Measurements from ENCODE around the gene DGKZ.

DNA sequence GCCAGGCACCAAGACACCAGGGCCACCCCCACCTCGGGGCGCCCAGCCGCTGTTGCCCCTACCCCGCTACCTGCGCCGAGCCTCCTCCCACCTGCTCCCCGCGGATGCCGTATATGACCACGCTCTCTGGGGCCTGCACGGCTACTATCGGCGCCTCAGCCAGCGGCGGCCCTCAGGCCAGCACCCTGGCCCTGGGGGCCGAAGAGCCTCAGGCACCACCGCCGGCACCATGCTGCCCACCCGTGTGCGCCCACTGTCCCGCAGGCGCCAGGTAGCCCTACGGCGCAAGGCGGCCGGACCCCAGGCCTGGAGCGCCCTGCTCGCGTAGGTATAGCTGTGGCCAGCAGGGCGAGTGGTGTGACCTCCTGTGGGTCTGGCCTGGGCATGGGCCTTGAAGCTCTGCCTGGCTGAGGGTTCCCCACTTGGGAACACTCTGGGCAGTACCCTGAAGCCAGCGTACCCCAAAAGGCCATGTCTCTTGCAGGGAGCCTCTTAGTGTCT is 19.4 kb downstream of the DGKZ start:
- TF ChIP-seq POLR2AphosphoS5 (IDR thresholded peaks at IDR 0.05; ENCODE audit: low read depth), result peak; percentile 34; the same call in 1 of the 2 replicates
- TF ChIP-seq, protein P1, sequence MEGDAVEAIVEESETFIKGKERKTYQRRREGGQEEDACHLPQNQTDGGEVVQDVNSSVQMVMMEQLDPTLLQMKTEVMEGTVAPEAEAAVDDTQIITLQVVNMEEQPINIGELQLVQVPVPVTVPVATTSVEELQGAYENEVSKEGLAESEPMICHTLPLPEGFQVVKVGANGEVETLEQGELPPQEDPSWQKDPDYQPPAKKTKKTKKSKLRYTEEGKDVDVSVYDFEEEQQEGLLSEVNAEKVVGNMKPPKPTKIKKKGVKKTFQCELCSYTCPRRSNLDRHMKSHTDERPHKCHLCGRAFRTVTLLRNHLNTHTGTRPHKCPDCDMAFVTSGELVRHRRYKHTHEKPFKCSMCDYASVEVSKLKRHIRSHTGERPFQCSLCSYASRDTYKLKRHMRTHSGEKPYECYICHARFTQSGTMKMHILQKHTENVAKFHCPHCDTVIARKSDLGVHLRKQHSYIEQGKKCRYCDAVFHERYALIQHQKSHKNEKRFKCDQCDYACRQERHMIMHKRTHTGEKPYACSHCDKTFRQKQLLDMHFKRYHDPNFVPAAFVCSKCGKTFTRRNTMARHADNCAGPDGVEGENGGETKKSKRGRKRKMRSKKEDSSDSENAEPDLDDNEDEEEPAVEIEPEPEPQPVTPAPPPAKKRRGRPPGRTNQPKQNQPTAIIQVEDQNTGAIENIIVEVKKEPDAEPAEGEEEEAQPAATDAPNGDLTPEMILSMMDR (IDR thresholded peaks at IDR 0.05; ENCODE audit: insufficient read depth, low read length), result no peak

Data from HL-60 (cell line).